ENCODE data around the gene C20orf141.

DNA sequence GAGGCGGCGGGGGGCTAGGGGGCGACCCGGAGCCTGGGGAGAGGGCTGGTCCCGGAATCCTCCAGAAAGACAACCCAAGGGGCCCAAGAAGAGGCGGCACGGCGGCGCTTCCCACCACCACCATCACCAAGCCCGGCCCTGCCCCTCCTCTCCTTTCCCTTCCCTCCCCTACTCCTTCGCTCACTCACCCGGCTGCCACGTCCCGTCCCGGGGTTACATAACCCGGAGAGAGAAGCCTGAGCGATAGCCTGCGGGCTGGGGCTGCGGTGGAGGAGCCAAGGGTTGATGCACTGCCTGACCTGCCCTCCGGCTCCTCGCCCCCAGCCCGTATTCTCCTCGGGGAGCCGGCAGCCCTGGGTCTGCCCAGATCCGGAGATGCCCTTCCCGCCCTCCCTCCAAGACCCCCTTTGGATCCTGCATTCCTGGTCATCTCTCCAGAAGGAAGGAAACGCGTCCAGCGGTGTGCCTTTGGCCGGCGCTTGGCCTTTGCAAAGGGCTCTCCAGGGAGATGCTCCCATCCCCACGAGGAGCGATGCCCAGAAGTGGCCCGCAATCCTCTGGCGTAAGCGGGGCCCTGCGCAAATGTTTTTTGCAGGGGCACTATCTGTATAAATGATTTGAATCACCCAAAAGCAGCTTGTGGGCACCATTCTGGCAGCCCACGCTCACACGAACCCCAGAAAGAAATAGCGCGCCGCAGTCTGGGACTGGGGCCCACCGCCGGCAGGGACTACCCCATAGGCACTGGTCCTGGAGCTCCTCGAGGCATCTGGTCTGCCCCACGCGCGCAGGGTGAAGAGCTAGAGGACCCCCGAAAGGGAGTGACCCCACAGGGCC lies 9.7 kb upstream of the C20orf141 start:
- no peak for TF ChIP-seq POLR2A (IDR thresholded peaks at IDR 0.05; ENCODE audit: low read length)
- no peak for TF ChIP-seq GATA1 (IDR thresholded peaks at IDR 0.05; ENCODE audit: low read depth, low read length)

Data from erythroblast (primary cell).